ENCODE data around the gene SHKBP1. TPM values are rescaled to one million over a fixed set of nuclear protein-coding genes. Genes with fewer than 3 reads are reported as not detected.

SHKBP1 gene
- total and polyA plus RNA-seq, 2 donors from 2014 or later: 69.6 to 91.3 TPM

DNA sequence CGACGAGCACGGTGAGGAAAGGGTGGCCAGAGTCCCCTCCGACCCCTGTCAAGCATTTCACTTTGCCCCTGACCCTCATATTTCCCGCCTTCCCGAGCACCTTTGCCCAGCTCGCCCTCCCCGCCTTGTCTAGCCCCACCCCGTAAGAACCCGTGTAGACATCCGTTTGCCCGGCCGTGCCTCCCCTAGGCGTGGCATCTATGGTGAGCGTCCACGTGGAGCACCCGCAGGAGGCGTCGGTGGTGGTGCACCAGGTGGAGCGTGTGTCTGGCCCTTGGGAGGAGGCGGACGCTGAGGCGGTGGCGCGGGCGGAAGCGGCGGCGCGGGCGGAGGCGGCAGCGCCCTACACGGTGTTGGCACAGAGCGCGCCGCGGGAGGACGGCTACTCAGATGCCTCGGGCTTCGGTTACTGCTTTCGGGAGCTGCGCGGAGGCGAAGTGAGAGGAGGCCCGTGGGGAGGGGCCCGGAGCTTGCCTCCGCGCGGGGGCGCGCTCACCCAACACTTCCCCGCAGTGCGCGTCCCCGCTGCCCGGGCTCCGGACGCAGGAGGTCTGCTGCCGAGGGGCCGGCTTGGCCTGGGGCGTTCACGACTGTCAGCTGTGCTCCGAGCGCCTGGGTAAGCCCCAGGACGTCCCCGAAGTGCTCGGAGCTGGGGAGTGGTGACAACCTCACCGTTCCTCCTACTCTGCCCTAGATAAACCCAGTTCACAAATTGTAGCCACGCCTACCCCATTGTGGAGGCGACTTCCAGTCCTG, 28.7 kb downstream of the SHKBP1 start:
- DNase-seq (peak; percentile 72 to 95 (median 85)), FAIRE-seq (no peak)
- Histone ChIP-seq H3K36me3 (ENCODE audit: control insufficient read depth in 2 of 3, insufficient read depth in 3 of 3, low read length in 3 of 3) (no peaks in the 10 kb centered on the region), H3K9me3 (ENCODE audit: control insufficient read depth in 2 of 3, insufficient read depth in 1 of 3, low read length in 3 of 3) (no peaks in the 10 kb centered on the region), H3K27ac (ENCODE audit: low read depth in 2 of 2, low read length in 2 of 2) (no peak overlapping the region), H3K27me3 (ENCODE audit: control insufficient read depth, insufficient read depth, low read length) (no peaks in the 10 kb centered on the region), H3K4me3 (ENCODE audit: low read length in 3 of 3) (peak overlapping the region in 1 of 3 donors; percentile 34), H3K9ac (ENCODE audit: low read length in 3 of 3) (no peak overlapping the region), H3K4me1 (ENCODE audit: control insufficient read depth in 2 of 3, insufficient read depth in 2 of 3, low read depth in 1 of 3, low read length in 3 of 3) (peaks cover 0 to 32% (median 3%) of the 10 kb centered on the region in 3 donors)
- intact Hi-C loops (cut with DNase I): no loop called here
- TF ChIP-seq, protein P1, sequence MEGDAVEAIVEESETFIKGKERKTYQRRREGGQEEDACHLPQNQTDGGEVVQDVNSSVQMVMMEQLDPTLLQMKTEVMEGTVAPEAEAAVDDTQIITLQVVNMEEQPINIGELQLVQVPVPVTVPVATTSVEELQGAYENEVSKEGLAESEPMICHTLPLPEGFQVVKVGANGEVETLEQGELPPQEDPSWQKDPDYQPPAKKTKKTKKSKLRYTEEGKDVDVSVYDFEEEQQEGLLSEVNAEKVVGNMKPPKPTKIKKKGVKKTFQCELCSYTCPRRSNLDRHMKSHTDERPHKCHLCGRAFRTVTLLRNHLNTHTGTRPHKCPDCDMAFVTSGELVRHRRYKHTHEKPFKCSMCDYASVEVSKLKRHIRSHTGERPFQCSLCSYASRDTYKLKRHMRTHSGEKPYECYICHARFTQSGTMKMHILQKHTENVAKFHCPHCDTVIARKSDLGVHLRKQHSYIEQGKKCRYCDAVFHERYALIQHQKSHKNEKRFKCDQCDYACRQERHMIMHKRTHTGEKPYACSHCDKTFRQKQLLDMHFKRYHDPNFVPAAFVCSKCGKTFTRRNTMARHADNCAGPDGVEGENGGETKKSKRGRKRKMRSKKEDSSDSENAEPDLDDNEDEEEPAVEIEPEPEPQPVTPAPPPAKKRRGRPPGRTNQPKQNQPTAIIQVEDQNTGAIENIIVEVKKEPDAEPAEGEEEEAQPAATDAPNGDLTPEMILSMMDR (IDR thresholded peaks at IDR 0.05; ENCODE audit: borderline replicate concordance, extremely low read depth, insufficient read depth): no peak

GRCh38 chr19:40607311-40608239, 30.9 kb downstream of the SHKBP1 start:
- Histone ChIP-seq H3K9ac (ENCODE audit: low read length in 3 of 3) (no peak overlapping the region), H3K27ac (ENCODE audit: low read depth in 2 of 2, low read length in 2 of 2) (no peak overlapping the region), H3K4me1 (ENCODE audit: control insufficient read depth in 2 of 3, insufficient read depth in 2 of 3, low read depth in 1 of 3, low read length in 3 of 3) (peaks cover 0 to 22% (median 1%) of the 10 kb centered on the region in 3 donors), H3K27me3 (ENCODE audit: control insufficient read depth, insufficient read depth, low read length) (no peaks in the 10 kb centered on the region), H3K4me3 (ENCODE audit: low read length in 3 of 3) (no peak overlapping the region), H3K9me3 (ENCODE audit: control insufficient read depth in 2 of 3, insufficient read depth in 1 of 3, low read length in 3 of 3) (no peaks in the 10 kb centered on the region), H3K36me3 (ENCODE audit: control insufficient read depth in 2 of 3, insufficient read depth in 3 of 3, low read length in 3 of 3) (peaks cover 0 to 3% (median 0%) of the 10 kb centered on the region in 3 donors)
- TF ChIP-seq, protein P1 (IDR thresholded peaks at IDR 0.05; ENCODE audit: borderline replicate concordance, extremely low read depth, insufficient read depth): no peak
- DNase-seq (peak in 3 of 5 donors; percentile 40 to 79 (median 67)), FAIRE-seq (no peak)
- intact Hi-C loops (cut with DNase I): no loop called here

DNA sequence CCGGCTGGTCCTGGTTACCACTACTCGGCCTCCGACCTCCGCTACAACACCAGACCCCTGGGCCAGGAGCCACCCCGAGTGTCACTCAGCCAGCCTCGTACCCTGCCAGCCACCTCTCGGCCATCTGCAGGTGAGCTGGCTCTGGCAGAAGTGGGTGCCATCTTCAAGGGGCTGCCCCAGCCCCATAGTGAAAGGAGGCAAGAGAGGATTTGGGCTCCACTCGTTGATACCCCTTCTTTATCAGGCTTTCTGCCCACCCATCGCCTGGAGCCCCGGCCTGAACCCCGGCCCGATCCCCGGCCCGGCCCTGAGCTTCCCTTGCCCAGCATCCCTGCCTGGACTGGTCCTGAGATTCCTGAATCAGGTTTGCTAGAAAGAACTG, 31.6 kb downstream of the SHKBP1 start:
- H3K27me3 ChIP-seq (ENCODE audit: control insufficient read depth, insufficient read depth, low read length): no peaks in the 10 kb centered on the region
- peaks cover 0 to 16% (median 0%) of the 10 kb centered on the region in 3 donors for H3K4me1 ChIP-seq (ENCODE audit: control insufficient read depth in 2 of 3, insufficient read depth in 2 of 3, low read depth in 1 of 3, low read length in 3 of 3)
- FAIRE-seq (no peak), DNase-seq (peak in 1 of 5 donors; percentile 57)
- no peak overlapping the region for H3K9ac ChIP-seq (ENCODE audit: low read length in 3 of 3)
- no peak overlapping the region for H3K27ac ChIP-seq (ENCODE audit: low read depth in 2 of 2, low read length in 2 of 2)
- intact Hi-C loops (cut with DNase I): no loop called here
- H3K4me3 ChIP-seq (ENCODE audit: low read length in 3 of 3): no peak overlapping the region
- no peaks in the 10 kb centered on the region for H3K9me3 ChIP-seq (ENCODE audit: control insufficient read depth in 2 of 3, insufficient read depth in 1 of 3, low read length in 3 of 3)
- TF ChIP-seq, protein P1 (IDR thresholded peaks at IDR 0.05; ENCODE audit: borderline replicate concordance, extremely low read depth, insufficient read depth): no peak
- H3K36me3 ChIP-seq (ENCODE audit: control insufficient read depth in 2 of 3, insufficient read depth in 3 of 3, low read length in 3 of 3): peaks cover 0 to 3% (median 0%) of the 10 kb centered on the region in 3 donors

All from kidney (tissue), 14 donors.